ENCODE results near the gene SMIM33.

Gene SMIM33

GRCh38 chr5:139513852-139514485 lies 43.2 kb downstream of the SMIM33 start:
- TF ChIP-seq CTCF (IDR thresholded peaks at IDR 0.05; ENCODE audit: borderline replicate concordance, control extremely low read depth, extremely low read depth, insufficient read depth, missing control alignments): no peak
- in situ Hi-C loops (cut with MboI; ENCODE audit: low sequenced_read_pairs, unreplicated experiment): no loop called here
- DNase-seq (ENCODE audit: low spot score): no peak

GRCh38 chr5:139514486-139514856 lies 43.7 kb downstream of the SMIM33 start:
- in situ Hi-C loops (cut with MboI; ENCODE audit: low sequenced_read_pairs, unreplicated experiment): no loop called here
- no peak for TF ChIP-seq CTCF (IDR thresholded peaks at IDR 0.05; ENCODE audit: borderline replicate concordance, control extremely low read depth, extremely low read depth, insufficient read depth, missing control alignments)
- no peak for DNase-seq (ENCODE audit: low spot score)

GRCh38 chr5:139517683-139518564 lies 47.1 kb downstream of the SMIM33 start:
- DNase-seq (ENCODE audit: low spot score): peak; percentile 96
- peak; percentile 99 for TF ChIP-seq CTCF (IDR thresholded peaks at IDR 0.05; ENCODE audit: borderline replicate concordance, control extremely low read depth, extremely low read depth, insufficient read depth, missing control alignments)
- in situ Hi-C loops (cut with MboI; ENCODE audit: low sequenced_read_pairs, unreplicated experiment): loop anchor here (5.0 kb wide), 1 partner anchor 96 kb away; no protein-coding TSS in a partner anchor

All from GM13976 (cell line).